ENCODE data around the gene CRISPLD2. TPM values are rescaled to one million over a fixed set of nuclear protein-coding genes. Genes with fewer than 3 reads are reported as not detected.

CRISPLD2 gene
- total RNA-seq, 1 experiment from 2014 or later, result 0.28 TPM

GRCh38 chr16:84942786-84943185 is 123.0 kb downstream of the CRISPLD2 start:
- peaks cover 8% of the 10 kb centered on the region for H3K9me3 Mint-ChIP-seq (ENCODE audit: unreplicated experiment)
- peak; percentile 23 for DNase-seq (ENCODE audit: unreplicated experiment)
- intact Hi-C loops (cut with micrococcal nuclease), result no loop called here
- no peak for TF ChIP-seq CTCF (IDR thresholded peaks at IDR 0.05; ENCODE audit: unreplicated experiment)
- BruUV-seq (replicated peaks), result no TSS peak
- H3K36me3 Mint-ChIP-seq (ENCODE audit: insufficient read depth, unreplicated experiment), result no peaks in the 10 kb centered on the region
- ChIA-PET POLR2A (no interaction called here), CTCF (interaction anchor here (0.8 to 3.4 kb wide), 4 partner anchors 10 to 191 kb away, joined by 3 to 22 read pairs (median 4); no protein-coding TSS in a partner anchor)
- no peak overlapping the region for H3K27ac Mint-ChIP-seq (ENCODE audit: low read depth, unreplicated experiment)
- no peaks in the 10 kb centered on the region for H3K27me3 Mint-ChIP-seq (ENCODE audit: insufficient read depth, unreplicated experiment)
- H3K4me1 Mint-ChIP-seq (ENCODE audit: insufficient read depth, unreplicated experiment), result no peaks in the 10 kb centered on the region
- H3K4me3 Mint-ChIP-seq (ENCODE audit: unreplicated experiment), result no peak overlapping the region

- H3K4me1 Mint-ChIP-seq (ENCODE audit: insufficient read depth, unreplicated experiment), result no peaks in the 10 kb centered on the region
- BruUV-seq (replicated peaks), result no TSS peak
- intact Hi-C loops (cut with micrococcal nuclease), result no loop called here
- no peak overlapping the region for H3K4me3 Mint-ChIP-seq (ENCODE audit: unreplicated experiment)
- CTCF ChIA-PET, result interaction anchor here (3.4 kb wide), 1 partner anchor 9 kb away, joined by 22 read pairs; no protein-coding TSS in a partner anchor
- no peaks in the 10 kb centered on the region for H3K36me3 Mint-ChIP-seq (ENCODE audit: insufficient read depth, unreplicated experiment)
- no peak overlapping the region for H3K27ac Mint-ChIP-seq (ENCODE audit: low read depth, unreplicated experiment)
- no peak for TF ChIP-seq CTCF (IDR thresholded peaks at IDR 0.05; ENCODE audit: unreplicated experiment)
- H3K9me3 Mint-ChIP-seq (ENCODE audit: unreplicated experiment), result peaks cover 8% of the 10 kb centered on the region
- POLR2A ChIA-PET, result no interaction called here
- DNase-seq (ENCODE audit: unreplicated experiment), result no peak
- H3K27me3 Mint-ChIP-seq (ENCODE audit: insufficient read depth, unreplicated experiment), result no peaks in the 10 kb centered on the region
Observed at GRCh38 chr16:84943620-84944019, 123.8 kb downstream of the CRISPLD2 start.

GRCh38 chr16:84947022-84947421 is 127.2 kb downstream of the CRISPLD2 start:
- BruUV-seq (replicated peaks), result no TSS peak
- no peaks in the 10 kb centered on the region for H3K36me3 Mint-ChIP-seq (ENCODE audit: insufficient read depth, unreplicated experiment)
- ChIA-PET POLR2A (no interaction called here), CTCF (interaction anchor here (1.0 to 1.4 kb wide), 5 partner anchors 13 to 324 kb away, joined by 3 read pairs; no protein-coding TSS in a partner anchor)
- no peaks in the 10 kb centered on the region for H3K4me1 Mint-ChIP-seq (ENCODE audit: insufficient read depth, unreplicated experiment)
- no peak overlapping the region for H3K27ac Mint-ChIP-seq (ENCODE audit: low read depth, unreplicated experiment)
- no peak overlapping the region for H3K4me3 Mint-ChIP-seq (ENCODE audit: unreplicated experiment)
- TF ChIP-seq CTCF (IDR thresholded peaks at IDR 0.05; ENCODE audit: unreplicated experiment), result no peak
- H3K27me3 Mint-ChIP-seq (ENCODE audit: insufficient read depth, unreplicated experiment), result no peaks in the 10 kb centered on the region
- DNase-seq (ENCODE audit: unreplicated experiment), result peak; percentile 30
- intact Hi-C loops (cut with micrococcal nuclease), result no loop called here
- H3K9me3 Mint-ChIP-seq (ENCODE audit: unreplicated experiment), result peaks cover 8% of the 10 kb centered on the region

- Mint-ChIP-seq H3K4me1 (ENCODE audit: insufficient read depth, unreplicated experiment) (no peaks in the 10 kb centered on the region), H3K27ac (ENCODE audit: low read depth, unreplicated experiment) (no peak overlapping the region), H3K4me3 (ENCODE audit: unreplicated experiment) (no peak overlapping the region), H3K27me3 (ENCODE audit: insufficient read depth, unreplicated experiment) (no peaks in the 10 kb centered on the region), H3K9me3 (ENCODE audit: unreplicated experiment) (no peaks in the 10 kb centered on the region), H3K36me3 (ENCODE audit: insufficient read depth, unreplicated experiment) (no peaks in the 10 kb centered on the region)
- no peak for DNase-seq (ENCODE audit: unreplicated experiment)
- ChIA-PET POLR2A (no interaction called here), CTCF (interaction anchor here (0.6 to 1.1 kb wide), 3 partner anchors 23 to 198 kb away, joined by 3 to 4 read pairs (median 3); no protein-coding TSS in a partner anchor)
- no peak for TF ChIP-seq CTCF (IDR thresholded peaks at IDR 0.05; ENCODE audit: unreplicated experiment)
- intact Hi-C loops (cut with micrococcal nuclease), result no loop called here
- no TSS peak for BruUV-seq (replicated peaks)
Observed at GRCh38 chr16:84947996-84948850, 128.4 kb downstream of the CRISPLD2 start.

All from MCF 10A (cell line).